H1 (cell line): Measurements from ENCODE around the gene SNX25. TPM values are rescaled to one million over a fixed set of nuclear protein-coding genes. Genes with fewer than 3 reads are reported as not detected.

Experiments
- CTCF ChIA-PET: fragments of 300-600 bp; sonication (Branson Sonifier 250); formaldehyde crosslinking; loops from one replicate; lab custom pipeline; 2021; ENCODE audit not compliant: partially characterized antibody; lab: Charles Lee
- POLR2A ChIA-PET: fragments of 300-600 bp; sonication (Branson Sonifier 250); formaldehyde crosslinking; loops from one replicate; lab custom pipeline; 2021; ENCODE audit warnings: inconsistent platforms; ENCODE audit not compliant: partially characterized antibody; lab: Charles Lee
- DNase-seq, 2 experiments: peaks; one replicate each; pipeline versions ENCODE4 v3.0.0 to v3.0.0-alpha.2; 2010 to 2022; ENCODE audit warnings: low spot score in 2 of 2, low read depth in 1 of 2, mixed read lengths in 1 of 2
- FAIRE-seq: peaks from 2 replicates; lab custom pipeline; 2011; peaks lifted over from hg19 to GRCh38; lab: Jason Lieb, UNC
- H2AFZ ChIP-seq: 2 replicates; pipeline ENCODE4 v1.8.1; 2012; ENCODE audit warnings: low read length, inconsistent platforms
- H2AK5ac ChIP-seq: 2 replicates; pipeline ENCODE4 v1.6.1; 2013; ENCODE audit warnings: low read depth, low read length
- H2BK120ac ChIP-seq: replicated peaks from 2 replicates; pipeline ENCODE3; 2013; ENCODE audit warnings: low read depth, low read length, inconsistent platforms
- H2BK12ac ChIP-seq: 2 replicates; pipeline ENCODE4 v1.6.1; 2013; ENCODE audit warnings: low read depth, low read length
- H2BK15ac ChIP-seq: 2 replicates; pipeline ENCODE4 v1.6.1; 2013; ENCODE audit warnings: low read length
- H2BK20ac ChIP-seq: 2 replicates; pipeline ENCODE4 v1.6.1; 2013; ENCODE audit warnings: low read length
- H2BK5ac ChIP-seq: 2 replicates; pipeline ENCODE4 v1.6.1; 2013; ENCODE audit warnings: low read depth, low read length
- H3K14ac ChIP-seq: 2 replicates; pipeline ENCODE4 v1.6.1; 2013; ENCODE audit warnings: inconsistent platforms; ENCODE audit not compliant: insufficient read length
- H3K18ac ChIP-seq: 2 replicates; pipeline ENCODE4 v1.6.1; 2013; ENCODE audit warnings: low read length; ENCODE audit errors: extremely low read depth
- H3K23ac ChIP-seq: 2 replicates; pipeline ENCODE4 v1.6.1; 2013; ENCODE audit warnings: inconsistent platforms; ENCODE audit not compliant: insufficient read length
- H3K23me2 ChIP-seq: 2 replicates; pipeline ENCODE4 v1.6.1; 2013; ENCODE audit warnings: low read depth, low read length
- H3K27ac ChIP-seq: 2 replicates; pipeline ENCODE4 v1.6.1; 2011; ENCODE audit warnings: low read depth, low read length, inconsistent platforms
- H3K27me3 ChIP-seq, 4 experiments: replicated peaks in 1 of 4; 1 replicate in 1 of 4; 2 replicates in 3 of 4; pipeline versions ENCODE4 v1.6.1 to v1.8.1; 2011 to 2013; ENCODE audit warnings: low read length in 3 of 4, mild to moderate bottlenecking in 3 of 4, inconsistent platforms in 2 of 4, mixed read lengths in 2 of 4, moderate library complexity in 1 of 4; ENCODE audit not compliant: control insufficient read depth in 3 of 4, insufficient read depth in 3 of 4; ENCODE audit errors: extremely low read depth in 1 of 4
- H3K36me3 ChIP-seq, 4 experiments: 2 replicates each; pipeline versions ENCODE4 v1.6.1 to v1.8.1; 2011 to 2013; ENCODE audit warnings: mild to moderate bottlenecking in 4 of 4, low read length in 3 of 4, moderate library complexity in 2 of 4, control low read depth in 1 of 4, inconsistent platforms in 1 of 4; ENCODE audit not compliant: insufficient read depth in 4 of 4, control insufficient read depth in 2 of 4
- H3K4ac ChIP-seq: replicated peaks from 2 replicates; pipeline ENCODE3; 2013; ENCODE audit warnings: low read length, low read depth, mixed read lengths, inconsistent platforms; ENCODE audit not compliant: insufficient read length
- H3K4me1 ChIP-seq, 4 experiments: replicated peaks in 1 of 4; 1 replicate in 1 of 4; 2 replicates in 3 of 4; pipeline versions ENCODE4 v1.6.1 to v1.8.1; 2011 to 2013; ENCODE audit warnings: low read length in 3 of 4, inconsistent platforms in 2 of 4, mixed read lengths in 1 of 4; ENCODE audit not compliant: insufficient read depth in 4 of 4, control insufficient read depth in 3 of 4
- H3K4me2 ChIP-seq, 2 experiments: 2 replicates each; pipeline versions ENCODE4 v1.6.1 to v1.8.1; 2011 to 2013; ENCODE audit warnings: low read depth in 2 of 2, low read length in 2 of 2, control low read depth in 1 of 2, inconsistent platforms in 1 of 2, mild to moderate bottlenecking in 1 of 2; ENCODE audit not compliant: insufficient read depth in 1 of 2
- H3K4me3 ChIP-seq, 4 experiments: fragments of 200-600, 300-600 bp in 1 of 4; sonication (generic), shearing (Covaris generic), sonication (Bioruptor Twin) in 1 of 4; 2 replicates each; pipeline versions ENCODE4 v1.5.1 to v1.8.1; 2011 to 2016; ENCODE audit warnings: low read length in 4 of 4, low read depth in 3 of 4, control low read depth in 2 of 4, inconsistent platforms in 2 of 4, mild to moderate bottlenecking in 2 of 4, mixed read lengths in 1 of 4, moderate library complexity in 1 of 4; ENCODE audit not compliant: insufficient read depth in 2 of 4; ENCODE audit errors: extremely low read depth in 1 of 4
- H3K56ac ChIP-seq: replicated peaks from 2 replicates; pipeline ENCODE3; 2013; ENCODE audit warnings: low read depth, mild to moderate bottlenecking, mixed read lengths, low read length, inconsistent platforms; ENCODE audit not compliant: insufficient read length
- H3K79me1 ChIP-seq: 2 replicates; pipeline ENCODE4 v1.6.1; 2013; ENCODE audit warnings: low read depth, low read length, control low read depth
- H3K79me2 ChIP-seq, 2 experiments: 2 replicates each; pipeline versions ENCODE4 v1.6.1 to v1.8.1; 2012 to 2013; ENCODE audit warnings: low read length in 2 of 2, mild to moderate bottlenecking in 2 of 2, inconsistent platforms in 1 of 2; ENCODE audit not compliant: insufficient read depth in 2 of 2, control insufficient read depth in 1 of 2
- H3K9ac ChIP-seq, 4 experiments: replicated peaks in 1 of 4; 1 replicate in 1 of 4; 2 replicates in 3 of 4; pipeline versions ENCODE4 v1.6.1 to v1.8.1; 2011 to 2013; ENCODE audit warnings: low read depth in 3 of 4, low read length in 3 of 4, control low read depth in 2 of 4, mild to moderate bottlenecking in 2 of 4, moderate library complexity in 2 of 4, inconsistent platforms in 1 of 4; ENCODE audit errors: extremely low read depth in 1 of 4
- H3K9me3 ChIP-seq, 2 experiments: 2 replicates each; pipeline versions ENCODE4 v1.6.1 to v1.8.1; 2012 to 2013; ENCODE audit warnings: mild to moderate bottlenecking in 2 of 2, moderate library complexity in 2 of 2, control low read depth in 1 of 2, inconsistent platforms in 1 of 2, low read depth in 1 of 2, low read length in 1 of 2, mixed read lengths in 1 of 2; ENCODE audit not compliant: insufficient read depth in 2 of 2
- H4K20me1 ChIP-seq, 2 experiments: replicated peaks in 1 of 2; 2 replicates each; pipeline versions ENCODE3 to v1.8.1; 2011 to 2013; ENCODE audit warnings: inconsistent platforms in 2 of 2, low read length in 2 of 2, mild to moderate bottlenecking in 1 of 2; ENCODE audit not compliant: insufficient read depth in 2 of 2, control insufficient read depth in 1 of 2
- H4K5ac ChIP-seq: 2 replicates; pipeline ENCODE4 v1.6.1; 2013; ENCODE audit warnings: low read length, low read depth, mixed read lengths, inconsistent platforms; ENCODE audit not compliant: insufficient read length
- H4K8ac ChIP-seq: 2 replicates; pipeline ENCODE4 v1.8.0; 2013; ENCODE audit warnings: mild to moderate bottlenecking, moderate library complexity, low read length, inconsistent platforms; ENCODE audit not compliant: insufficient read depth; ENCODE audit errors: extremely low read depth
- H4K91ac ChIP-seq: replicated peaks from 2 replicates; pipeline ENCODE3; 2013; ENCODE audit warnings: low read length, mixed read lengths, inconsistent platforms; ENCODE audit not compliant: insufficient read length
- EGR1 ChIP-seq: IDR thresholded peaks from 2 replicates; pipeline ENCODE4 v1.6.1; 2011; ENCODE audit warnings: low read depth, low read length, borderline replicate concordance
- WGBS, 2 experiments: shearing (Covaris generic) in 1 of 2; methylation state at CpG; one replicate each; pipeline versions ENCODE4 v1.1.6 to v1.1.7; 2013 to 2015; ENCODE audit warnings: low lambda C conversion rate in 2 of 2, mixed read lengths in 2 of 2, inconsistent platforms in 1 of 2, low coverage in 1 of 2, missing lambda C conversion rate in 1 of 2; ENCODE audit not compliant: insufficient replicate concordance in 2 of 2, insufficient coverage in 1 of 2, insufficient read length in 1 of 2; ENCODE audit errors: extremely low coverage in 1 of 2, missing lambda C conversion rate in 1 of 2; 5-methylcytosine and 5-hydroxymethylcytosine counted together
- polyA plus RNA-seq, 7 experiments: library from polyadenylated mRNA; depleted of rRNA in 3 of 7; stranded (reverse) in 5 of 7; unstranded in 2 of 7; fragments of >200 nt in 5 of 7; fragments of 200-250 nt in 2 of 7; gene quantifications; 1 replicate in 5 of 7; 2 replicates in 1 of 7; 4 replicates in 1 of 7; pipeline versions ENCODE4 v1.2.1 to v1.2.3, GENCODE V29; 2011 to 2013; ENCODE audit warnings: missing spikeins in 2 of 7, mixed read lengths in 2 of 7
- total RNA-seq: library from RNA; stranded (reverse); fragmentation: NEBNext Ultra II Directional; extraction: Animal tissue kit (Norgen Biotek cat#: 25700); gene quantifications from 2 replicates; pipeline ENCODE4 v1.2.1, GENCODE V29; 2021

SNX25 gene
- total and polyA plus RNA-seq, 2 of the 8 experiments (the other 6 are each of a cell fraction or from before 2014, with no cell fraction given), result 5.4 to 19.9 TPM

DNA sequence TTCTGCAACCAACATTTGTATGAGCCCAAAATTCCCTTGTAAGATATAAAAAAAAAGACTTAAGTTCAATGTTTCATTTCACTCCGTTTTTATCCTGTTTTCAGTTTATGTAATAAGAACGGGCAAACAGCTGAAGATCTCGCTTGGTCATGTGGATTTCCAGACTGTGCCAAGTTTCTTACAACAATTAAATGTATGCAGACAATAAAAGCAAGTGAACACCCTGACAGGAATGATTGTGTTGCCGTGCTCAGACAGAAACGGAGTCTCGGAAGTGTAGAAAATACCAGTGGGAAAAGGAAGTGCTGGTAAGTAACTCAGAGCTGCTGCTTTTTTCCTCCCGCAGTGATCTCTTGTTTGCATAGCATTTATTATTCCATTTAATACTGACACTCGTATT is 190.1 kb downstream of the SNX25 start:
- H3K18ac ChIP-seq, result no peak overlapping the region
- H2BK120ac ChIP-seq, result no peak overlapping the region
- H2BK5ac ChIP-seq, result no peak overlapping the region
- peaks cover 12% of the 10 kb centered on the region; the same call in 1 of the 2 replicates for H3K23me2 ChIP-seq
- 92% methylated on average over 8 of the region's 8 CpGs; no CpG with 5 or more reads in 1 of the 2 experiments for WGBS, 2 experiments
- H3K79me2 ChIP-seq, result no peaks in the 10 kb centered on the region
- no peak overlapping the region for H3K27ac ChIP-seq
- no peak overlapping the region for H3K4ac ChIP-seq
- no peak overlapping the region for H2BK20ac ChIP-seq
- H4K8ac ChIP-seq, result no peak overlapping the region
- peaks cover 0 to 23% (median 6%) of the 10 kb centered on the region in 4 experiments; a peak in 3 of 8 replicates for H3K36me3 ChIP-seq
- H4K5ac ChIP-seq, result no peak overlapping the region
- peaks cover 0 to 6% (median 4%) of the 10 kb centered on the region in 4 experiments; a peak in 4 of 7 replicates for H3K4me1 ChIP-seq
- H2BK12ac ChIP-seq, result no peak overlapping the region
- no peak for FAIRE-seq
- H3K9ac ChIP-seq, result no peak overlapping the region
- DNase-seq, result no peak
- no peak overlapping the region for H4K91ac ChIP-seq
- H3K14ac ChIP-seq, result no peak overlapping the region
- H2BK15ac ChIP-seq, result no peak overlapping the region
- no peaks in the 10 kb centered on the region for H3K9me3 ChIP-seq
- no peaks in the 10 kb centered on the region for H3K27me3 ChIP-seq
- H3K4me2 ChIP-seq, result no peak overlapping the region
- no peaks in the 10 kb centered on the region for H4K20me1 ChIP-seq
- H2AFZ ChIP-seq, result no peak overlapping the region
- H3K79me1 ChIP-seq, result no peaks in the 10 kb centered on the region
- no peak overlapping the region for H2AK5ac ChIP-seq
- ChIA-PET POLR2A (no interaction called here), CTCF (no interaction called here)
- no peak for TF ChIP-seq EGR1
- H3K23ac ChIP-seq, result no peak overlapping the region
- H3K56ac ChIP-seq, result no peak overlapping the region
- H3K4me3 ChIP-seq, result no peak overlapping the region
